Measurements from ENCODE around the gene JPH3.
"Not testable (repeated sequence)": the region's sequence is repeated elsewhere in the genome, so short reads cannot be mapped to it uniquely, and the experiment has no call there.

The JPH3 gene

DNA sequence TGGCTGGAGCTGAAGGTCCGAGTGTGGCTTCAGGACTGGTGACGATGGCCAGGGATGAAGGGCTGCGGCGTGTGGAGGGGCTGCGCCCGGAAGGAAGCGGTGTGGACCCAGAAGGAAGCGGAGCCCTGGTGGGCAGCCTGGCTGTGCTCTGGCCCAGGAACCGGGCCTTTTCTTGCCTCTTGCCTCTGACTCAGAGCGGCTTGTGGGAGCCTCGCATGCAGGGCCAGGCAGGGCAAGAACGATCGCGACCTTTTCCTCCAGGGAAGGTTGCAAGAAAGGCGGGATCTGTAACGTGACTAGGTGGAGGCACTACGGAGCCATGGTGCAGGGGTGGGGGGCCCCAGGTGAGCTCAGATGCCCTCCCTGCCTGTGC is 78.0 kb downstream of the JPH3 start:
- H3K27ac ChIP-seq = no peak overlapping the region
- TF ChIP-seq, protein P1, sequence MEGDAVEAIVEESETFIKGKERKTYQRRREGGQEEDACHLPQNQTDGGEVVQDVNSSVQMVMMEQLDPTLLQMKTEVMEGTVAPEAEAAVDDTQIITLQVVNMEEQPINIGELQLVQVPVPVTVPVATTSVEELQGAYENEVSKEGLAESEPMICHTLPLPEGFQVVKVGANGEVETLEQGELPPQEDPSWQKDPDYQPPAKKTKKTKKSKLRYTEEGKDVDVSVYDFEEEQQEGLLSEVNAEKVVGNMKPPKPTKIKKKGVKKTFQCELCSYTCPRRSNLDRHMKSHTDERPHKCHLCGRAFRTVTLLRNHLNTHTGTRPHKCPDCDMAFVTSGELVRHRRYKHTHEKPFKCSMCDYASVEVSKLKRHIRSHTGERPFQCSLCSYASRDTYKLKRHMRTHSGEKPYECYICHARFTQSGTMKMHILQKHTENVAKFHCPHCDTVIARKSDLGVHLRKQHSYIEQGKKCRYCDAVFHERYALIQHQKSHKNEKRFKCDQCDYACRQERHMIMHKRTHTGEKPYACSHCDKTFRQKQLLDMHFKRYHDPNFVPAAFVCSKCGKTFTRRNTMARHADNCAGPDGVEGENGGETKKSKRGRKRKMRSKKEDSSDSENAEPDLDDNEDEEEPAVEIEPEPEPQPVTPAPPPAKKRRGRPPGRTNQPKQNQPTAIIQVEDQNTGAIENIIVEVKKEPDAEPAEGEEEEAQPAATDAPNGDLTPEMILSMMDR (IDR thresholded peaks at IDR 0.05) = no peak
- H3K4me3 ChIP-seq = no peak overlapping the region
- DNase-seq (ENCODE audit: low spot score) = no peak

DNA sequence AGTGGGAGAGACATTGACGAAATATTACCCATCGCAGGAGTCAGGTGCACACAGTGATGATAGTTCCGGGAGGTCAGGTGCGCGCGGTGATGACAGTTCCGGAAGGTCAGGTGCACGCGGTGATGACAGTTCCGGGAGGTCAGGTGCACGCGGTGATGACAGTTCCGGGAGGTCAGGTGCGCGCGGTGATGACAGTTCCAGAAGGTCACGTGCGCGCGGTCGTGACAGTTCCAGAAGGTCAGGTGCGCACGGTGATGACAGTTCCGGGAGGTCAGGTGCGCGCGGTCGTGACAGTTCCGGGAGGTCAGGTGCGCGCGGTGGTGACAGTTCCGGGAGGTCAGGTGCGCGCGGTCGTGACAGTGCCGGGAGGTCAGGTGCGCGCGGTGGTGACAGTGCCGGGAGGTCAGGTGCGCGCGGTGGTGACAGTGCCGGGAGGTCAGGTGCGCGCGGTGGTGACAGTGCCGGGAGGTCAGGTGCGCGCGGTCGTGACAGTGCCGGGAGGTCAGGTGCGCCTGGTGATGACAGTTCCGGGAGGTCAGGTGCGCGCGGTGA is 78.8 kb downstream of the JPH3 start:
- not testable (repeated sequence) for H3K27ac ChIP-seq; DNase-seq (ENCODE audit: low spot score); H3K4me3 ChIP-seq

- Histone ChIP-seq H3K27ac (no peak overlapping the region), H3K4me3 (no peak overlapping the region)
- TF ChIP-seq, protein P1 (IDR thresholded peaks at IDR 0.05) = no peak
- no peak for DNase-seq (ENCODE audit: low spot score)
Measured at GRCh38 chr16:87681981-87682570, 79.8 kb downstream of the JPH3 start.

GRCh38 chr16:87682852-87683399 is 80.6 kb downstream of the JPH3 start:
- TF ChIP-seq, protein P1 (IDR thresholded peaks at IDR 0.05) = no peak
- H3K27ac ChIP-seq = no peak overlapping the region
- no peak for DNase-seq (ENCODE audit: low spot score)
- no peak overlapping the region for H3K4me3 ChIP-seq

GRCh38 chr16:87684106-87684677 is 81.9 kb downstream of the JPH3 start:
- Histone ChIP-seq H3K27ac (no peak overlapping the region), H3K4me3 (no peak overlapping the region)
- TF ChIP-seq, protein P1 (IDR thresholded peaks at IDR 0.05) = no peak
- DNase-seq (ENCODE audit: low spot score) = no peak

DNA sequence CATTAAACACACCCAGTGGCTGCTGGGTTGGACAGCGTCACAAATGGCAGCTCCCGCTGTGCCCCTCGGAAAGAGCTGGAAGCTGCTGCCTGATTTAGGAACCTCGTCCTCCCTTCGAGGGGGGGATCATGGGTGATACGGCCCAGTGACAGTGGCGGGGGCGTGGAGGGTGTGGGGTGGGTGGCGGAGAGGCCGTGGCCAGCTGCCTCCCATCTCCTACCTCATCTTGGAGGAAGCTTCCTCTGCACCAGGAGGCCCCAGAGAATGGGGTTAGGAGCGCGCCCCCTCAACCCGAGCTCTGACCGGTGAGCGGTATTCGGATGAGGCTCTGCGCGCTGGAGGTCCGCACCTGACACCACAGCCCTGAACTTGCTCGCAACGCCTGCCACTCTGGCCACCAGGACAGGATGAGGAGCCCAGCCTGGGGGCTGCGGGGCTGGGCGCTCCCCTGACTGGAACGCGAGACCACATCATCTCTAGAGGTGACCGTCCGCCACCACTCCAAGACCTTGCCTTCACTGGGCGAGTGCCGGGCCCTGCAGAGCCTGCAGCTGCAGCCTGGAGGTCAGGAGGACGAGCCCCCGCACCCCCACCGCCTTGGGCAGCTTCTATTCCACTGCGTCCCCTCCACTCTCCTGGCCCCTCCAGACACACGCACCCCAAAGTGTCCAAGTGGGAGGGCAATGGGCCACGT is 82.5 kb downstream of the JPH3 start:
- no peak for DNase-seq (ENCODE audit: low spot score)
- TF ChIP-seq, protein P1 (IDR thresholded peaks at IDR 0.05) = no peak
- no peak overlapping the region for H3K27ac ChIP-seq

GRCh38 chr16:87685405-87685755 is 83.1 kb downstream of the JPH3 start:
- Histone ChIP-seq H3K4me3 (no peak overlapping the region), H3K27ac (no peak overlapping the region)
- no peak for DNase-seq (ENCODE audit: low spot score)
- TF ChIP-seq, protein P1 (IDR thresholded peaks at IDR 0.05) = no peak

More for the DNA sequence above, 82.5 kb downstream of the JPH3 start:
- H3K4me3 ChIP-seq = no peak overlapping the region

All from coronary artery (tissue), 2 donors.